GM21447 (cell line): ENCODE measurements around the gene FABP1.

Source experiments
- ATAC-seq: cut with Tn5 transposase; IDR thresholded peaks from one replicate; pipeline ENCODE4 v1.9.1; 2021; ENCODE audit not compliant: unreplicated experiment

Gene FABP1

GRCh38 chr2:88139203-88139702 lies 11.4 kb upstream of the FABP1 start:
- no peak for ATAC-seq

DNA sequence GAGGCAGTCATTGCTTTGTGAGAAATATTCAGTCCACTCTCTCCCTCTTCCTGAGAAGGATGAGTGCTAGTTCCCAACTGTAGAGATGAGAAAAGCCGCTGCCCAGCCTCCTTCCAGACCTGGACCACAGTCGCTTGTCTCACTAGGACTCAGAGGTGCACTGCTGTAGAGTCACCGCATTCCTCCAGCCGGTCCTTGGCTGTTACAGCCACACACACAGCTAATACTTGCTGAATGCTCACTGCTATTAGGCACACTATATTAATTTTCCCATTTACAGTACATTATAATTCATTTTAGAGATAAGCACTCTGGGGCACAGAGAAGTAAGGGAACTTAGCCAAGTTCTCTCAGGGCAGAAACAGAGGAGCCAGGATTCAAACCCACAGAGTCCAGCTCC lies 10.0 kb upstream of the FABP1 start:
- ATAC-seq, result no peak

GRCh38 chr2:88136817-88137216 lies 9.0 kb upstream of the FABP1 start:
- no peak for ATAC-seq

DNA sequence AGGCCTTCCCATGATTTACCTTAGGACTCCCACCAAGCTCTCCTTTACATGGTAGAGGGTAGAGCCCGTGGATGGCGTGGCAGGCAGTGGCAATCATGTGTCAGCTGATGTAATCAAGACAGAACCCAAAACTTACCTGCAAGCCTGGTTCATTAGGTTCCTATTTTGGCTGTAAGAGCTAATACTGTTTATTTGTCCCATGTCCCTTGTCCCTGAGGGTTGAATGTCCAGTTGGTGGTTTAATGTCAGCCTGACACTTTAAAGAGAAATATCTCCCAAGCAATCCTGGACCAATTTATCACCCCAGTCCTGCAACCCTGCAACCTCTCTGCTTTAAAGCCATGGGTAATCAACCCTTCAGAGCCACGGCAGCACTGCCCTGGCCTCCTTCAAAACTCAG lies 6.0 kb upstream of the FABP1 start:
- ATAC-seq, result no peak

GRCh38 chr2:88131999-88132368 lies 4.1 kb upstream of the FABP1 start:
- no peak for ATAC-seq

DNA sequence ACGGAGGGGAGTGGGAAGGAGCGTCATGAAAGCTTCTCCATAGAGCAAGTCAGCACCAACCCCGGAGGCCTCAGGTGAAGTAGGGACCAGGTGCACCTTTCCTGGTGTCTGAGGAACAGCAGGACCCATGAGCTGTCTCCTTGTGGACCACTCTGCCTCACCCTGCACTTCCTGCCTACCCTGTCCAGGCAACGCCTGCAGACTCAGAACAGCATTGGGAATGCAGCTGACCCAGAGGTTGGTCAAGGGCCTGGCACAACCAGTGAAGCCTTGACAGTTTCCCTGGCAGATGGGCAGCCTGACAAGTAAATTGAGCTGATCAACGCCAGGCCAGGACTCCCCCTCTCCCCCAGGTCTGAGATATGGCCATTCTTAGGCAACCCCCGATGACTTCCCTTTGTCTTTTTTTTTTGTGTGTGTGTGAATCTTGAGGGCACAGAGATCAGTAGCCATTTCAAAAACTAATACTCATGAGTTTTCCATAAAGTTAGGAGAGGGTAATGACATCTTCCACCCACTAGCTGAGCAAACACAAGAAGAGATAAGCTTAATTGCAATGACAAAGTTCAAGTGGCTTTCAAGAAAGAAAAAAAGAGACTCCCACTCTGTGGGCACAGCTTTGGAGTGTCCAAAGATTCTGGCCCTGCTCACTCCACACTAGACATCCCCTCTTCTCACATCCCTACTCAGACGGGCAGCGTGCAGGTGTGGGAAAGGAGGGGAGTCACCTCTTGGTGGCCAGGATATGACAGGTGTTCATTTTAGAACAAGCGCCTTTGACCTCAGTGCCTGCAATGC lies 3.5 kb upstream of the FABP1 start:
- no peak for ATAC-seq

DNA sequence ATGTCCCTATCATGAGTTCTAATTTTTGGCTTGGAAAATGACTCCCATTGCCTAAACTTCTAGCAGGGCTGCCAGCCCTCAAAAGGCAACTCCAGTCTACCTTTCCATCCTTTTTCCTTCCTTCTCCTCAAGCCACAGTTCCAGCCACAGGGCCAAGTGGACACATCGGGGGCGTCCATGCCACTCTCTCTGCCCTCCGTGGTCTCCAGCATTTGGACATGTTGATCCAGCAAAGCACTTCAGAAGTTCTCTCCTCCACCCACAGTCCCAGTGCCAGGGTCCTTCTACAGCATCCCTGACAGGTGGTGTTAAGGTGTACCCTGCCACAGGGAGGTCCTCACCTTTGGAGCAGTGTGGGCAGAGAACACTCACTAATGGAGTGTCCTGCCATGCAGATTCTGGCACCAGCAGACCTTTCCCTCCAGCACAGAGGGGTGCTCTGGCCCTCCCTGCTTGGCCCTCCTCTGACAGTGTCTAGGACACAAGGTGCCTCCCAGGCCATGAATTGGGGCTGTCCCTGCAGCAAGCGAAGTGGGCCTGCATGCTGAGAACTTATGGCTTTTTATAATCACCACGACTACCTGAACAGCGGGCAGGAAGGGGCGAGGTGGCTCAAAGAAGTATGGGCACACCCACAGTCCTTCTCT lies 1.6 kb upstream of the FABP1 start:
- no peak for ATAC-seq

DNA sequence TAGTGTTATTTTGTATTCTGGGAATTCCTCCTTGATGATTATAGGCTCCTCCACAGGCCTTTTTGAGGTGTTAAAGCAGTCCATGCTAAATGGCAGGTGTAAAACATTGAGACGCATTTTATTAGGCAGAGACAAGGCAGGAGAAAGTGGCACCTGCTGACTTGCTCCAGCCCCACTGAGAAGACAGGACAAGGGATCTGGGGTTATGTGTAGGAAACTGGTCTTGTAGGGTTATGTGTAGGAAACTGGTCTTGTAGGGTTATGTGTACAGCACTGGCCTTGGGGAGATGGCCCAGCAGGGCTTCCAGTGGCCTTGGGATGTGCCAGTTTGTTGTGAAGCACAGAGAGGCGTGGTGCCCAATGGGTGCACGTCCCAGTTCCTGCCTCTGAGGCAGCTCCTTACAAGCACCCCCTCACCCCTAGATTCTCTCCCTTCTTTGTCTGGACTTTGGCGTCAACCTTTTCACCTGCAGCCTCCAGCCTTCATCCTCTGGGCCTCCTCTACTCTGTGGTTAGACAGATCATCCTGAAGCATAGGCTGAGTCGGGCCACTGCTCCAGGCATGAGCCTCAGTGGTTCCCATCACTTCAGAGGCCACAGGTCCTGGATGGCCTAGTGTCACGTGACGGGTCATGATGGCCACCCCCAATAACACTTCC lies 921 bp upstream of the FABP1 start:
- ATAC-seq, result no peak

GRCh38 chr2:88127638-88127887 lies 299 bp downstream of the FABP1 start:
- no peak for ATAC-seq

GRCh38 chr2:88126772-88127637 lies 857 bp downstream of the FABP1 start:
- ATAC-seq, result no peak

- ATAC-seq, result no peak
These were observed 1.7 kb downstream of the FABP1 start for GRCh38 chr2:88125924-88126771.

GRCh38 chr2:88125344-88125923 lies 2.4 kb downstream of the FABP1 start:
- no peak for ATAC-seq

GRCh38 chr2:88123975-88124917 lies 3.6 kb downstream of the FABP1 start:
- ATAC-seq, result no peak

DNA sequence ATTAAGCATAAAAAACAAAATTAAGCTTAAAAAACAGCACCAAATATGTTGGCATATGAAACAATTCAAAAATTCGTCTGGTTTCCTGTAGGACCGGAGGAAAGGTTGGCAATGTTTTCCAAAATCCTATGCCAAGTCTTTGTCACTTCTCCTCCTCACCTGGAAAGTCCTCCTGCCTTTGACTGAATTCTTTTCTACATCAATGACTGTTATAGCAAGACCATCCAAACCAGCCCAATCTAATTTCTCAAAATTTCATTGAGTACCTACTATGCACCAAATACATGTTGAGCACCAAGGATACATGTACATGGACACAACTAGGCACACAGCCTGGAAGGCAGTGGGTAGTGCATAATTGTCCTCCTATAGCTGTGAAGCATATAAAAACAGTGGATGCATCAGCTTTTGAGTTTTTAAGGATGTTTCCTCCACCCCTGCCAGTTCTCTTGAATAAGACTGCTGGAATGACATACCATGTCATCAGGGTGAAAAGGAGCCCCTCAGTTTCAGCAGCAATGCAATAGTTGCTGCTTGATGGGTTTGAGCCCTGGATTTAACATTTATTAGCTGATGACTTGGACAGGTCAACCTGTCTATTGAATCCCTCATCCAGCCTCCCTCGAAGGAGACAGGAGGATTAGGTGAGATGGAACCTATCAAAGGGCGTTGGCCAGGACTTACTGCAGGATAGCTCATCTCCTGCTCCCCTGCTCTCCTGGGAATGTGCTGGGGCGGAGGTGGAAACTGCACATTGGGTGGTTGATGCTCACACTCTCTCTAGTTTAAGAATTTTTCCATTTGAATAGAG lies 4.5 kb downstream of the FABP1 start:
- ATAC-seq, result no peak

DNA sequence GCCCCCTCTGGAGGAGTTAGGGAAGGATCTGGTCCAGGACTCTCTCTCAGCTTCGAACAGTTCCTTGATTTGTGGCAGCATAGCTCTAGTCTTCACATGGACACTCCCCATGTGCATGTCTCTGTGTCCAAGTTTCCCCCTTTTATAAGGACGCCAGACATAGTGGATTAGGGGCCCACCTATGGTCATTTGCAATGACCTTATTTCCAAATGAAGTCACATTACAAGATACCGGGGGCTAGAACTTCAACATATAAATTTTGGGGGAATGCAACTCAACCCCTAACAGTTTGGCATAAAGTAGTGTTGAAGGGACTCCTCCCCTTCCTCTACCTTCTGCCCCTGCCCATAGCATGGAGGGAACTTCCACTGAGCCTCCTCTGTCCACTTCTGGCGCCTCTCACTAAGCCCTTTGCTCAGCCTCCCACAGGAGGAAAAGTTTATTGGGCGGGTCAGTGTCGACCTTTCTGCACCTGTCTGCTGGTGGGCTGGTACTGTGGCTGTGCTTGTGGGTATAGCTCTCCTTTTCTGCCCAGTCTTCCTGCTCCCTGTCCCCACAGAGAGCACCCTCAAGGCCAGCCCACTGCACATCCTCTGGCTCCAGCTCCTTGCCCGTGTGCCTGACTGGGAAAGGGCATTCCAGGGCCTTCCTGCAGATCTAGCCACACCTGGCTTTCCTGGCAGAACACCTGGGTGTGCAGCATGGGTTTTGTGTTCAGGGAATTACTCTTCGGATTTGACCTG lies 5.5 kb downstream of the FABP1 start:
- no peak for ATAC-seq

DNA sequence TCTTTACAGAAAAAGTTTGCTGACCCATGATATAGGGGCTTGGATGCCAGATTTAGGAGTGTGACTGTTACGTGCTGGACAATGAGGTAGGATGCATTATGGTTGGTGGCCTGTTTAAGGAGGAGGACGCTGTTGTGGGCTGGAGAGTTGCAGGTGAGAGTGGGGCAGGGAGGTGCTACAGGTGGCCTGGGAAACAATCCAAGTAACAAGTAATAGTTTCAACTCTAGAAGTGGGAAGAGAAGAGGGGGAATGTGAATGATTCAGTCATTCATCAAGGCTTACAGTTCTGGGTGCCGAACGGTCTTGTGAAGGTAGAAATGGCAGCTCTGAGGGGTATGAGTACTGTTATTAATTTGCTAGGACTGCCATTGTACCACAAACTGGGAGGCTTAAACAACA lies 6.2 kb downstream of the FABP1 start:
- ATAC-seq, result no peak

- no peak for ATAC-seq
These were observed 9.9 kb downstream of the FABP1 start for GRCh38 chr2:88117973-88118372.
